Measurements from ENCODE around the gene UBAC1. TPM values are rescaled to one million over a fixed set of nuclear protein-coding genes. Genes with fewer than 3 reads are reported as not detected.

UBAC1 gene
- polyA plus RNA-seq, 1 of the 3 experiments (the other 2 are of a cell fraction): 67.7 TPM

- Histone ChIP-seq H3K9ac (no peak overlapping the region), H3K4me1 (ENCODE audit: control insufficient read depth in 1 of 2, insufficient read depth in 2 of 2, low read depth in 1 of 2, low read length in 1 of 2) (peaks cover 0 to 30% of the 10 kb centered on the region in 2 experiments; a peak in 2 of 4 replicates), H3K9me2 (no peaks in the 10 kb centered on the region), H3K36me3 (replicated peaks in 1 of 2; ENCODE audit: control insufficient read depth in 1 of 2, insufficient read depth in 2 of 2, low read length in 1 of 2) (peaks cover 0 to 6% of the 10 kb centered on the region in 2 experiments), H2AFZ (ENCODE audit: low read depth) (no peak overlapping the region), H3K9me3 (no peaks in the 10 kb centered on the region), H4K20me1 (ENCODE audit: insufficient read depth) (peaks cover 22% of the 10 kb centered on the region), H3K27me3 (ENCODE audit: insufficient read depth) (no peaks in the 10 kb centered on the region), H3K79me2 (ENCODE audit: insufficient read depth) (peaks cover 65% of the 10 kb centered on the region), H3K4me2 (no peak overlapping the region), H3K4me3 (ENCODE audit: low read depth in 2 of 2, low read length in 1 of 2) (no peak overlapping the region), H3F3A (replicated peaks; ENCODE audit: insufficient read depth) (no peaks in the 10 kb centered on the region), H3K27ac (ENCODE audit: low read depth in 2 of 2, low read length in 1 of 2) (no peak overlapping the region)
- DNase-seq: no peak
- ChIA-PET POLR2A (no interaction called here), CTCF (interaction anchor here (1.2 to 2.1 kb wide), 2 partner anchors 8 to 164 kb away, joined by 4 to 5 read pairs; no protein-coding TSS in a partner anchor)
- 93% methylated on average over 12 of the region's 12 CpGs for whole genome bisulfite sequencing (ENCODE audit: low lambda C conversion rate)
- no peak for TF ChIP-seq ZBTB33 (IDR thresholded peaks at IDR 0.05; ENCODE audit: borderline replicate concordance, low read depth)
- TF ChIP-seq EZH2phosphoT487 (IDR thresholded peaks at IDR 0.05; ENCODE audit: borderline replicate concordance, low read depth): no peak
- TF ChIP-seq, protein P1, sequence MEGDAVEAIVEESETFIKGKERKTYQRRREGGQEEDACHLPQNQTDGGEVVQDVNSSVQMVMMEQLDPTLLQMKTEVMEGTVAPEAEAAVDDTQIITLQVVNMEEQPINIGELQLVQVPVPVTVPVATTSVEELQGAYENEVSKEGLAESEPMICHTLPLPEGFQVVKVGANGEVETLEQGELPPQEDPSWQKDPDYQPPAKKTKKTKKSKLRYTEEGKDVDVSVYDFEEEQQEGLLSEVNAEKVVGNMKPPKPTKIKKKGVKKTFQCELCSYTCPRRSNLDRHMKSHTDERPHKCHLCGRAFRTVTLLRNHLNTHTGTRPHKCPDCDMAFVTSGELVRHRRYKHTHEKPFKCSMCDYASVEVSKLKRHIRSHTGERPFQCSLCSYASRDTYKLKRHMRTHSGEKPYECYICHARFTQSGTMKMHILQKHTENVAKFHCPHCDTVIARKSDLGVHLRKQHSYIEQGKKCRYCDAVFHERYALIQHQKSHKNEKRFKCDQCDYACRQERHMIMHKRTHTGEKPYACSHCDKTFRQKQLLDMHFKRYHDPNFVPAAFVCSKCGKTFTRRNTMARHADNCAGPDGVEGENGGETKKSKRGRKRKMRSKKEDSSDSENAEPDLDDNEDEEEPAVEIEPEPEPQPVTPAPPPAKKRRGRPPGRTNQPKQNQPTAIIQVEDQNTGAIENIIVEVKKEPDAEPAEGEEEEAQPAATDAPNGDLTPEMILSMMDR (IDR thresholded peaks at IDR 0.05): no peak
- no peak for TF ChIP-seq FOXJ3 (CRISPR knock-in tag; IDR thresholded peaks at IDR 0.05)
- TF ChIP-seq JUND (IDR thresholded peaks at IDR 0.05): no peak
- no peak for TF ChIP-seq RAD21 (IDR thresholded peaks at IDR 0.05; ENCODE audit: low read length)
- no peak for TF ChIP-seq PBX3 (IDR thresholded peaks at IDR 0.05)
- TF ChIP-seq RXRA (IDR thresholded peaks at IDR 0.05; ENCODE audit: borderline replicate concordance, low read depth): no peak
Measured at GRCh38 chr9:135958485-135958884, 2.7 kb downstream of the UBAC1 start.

DNA sequence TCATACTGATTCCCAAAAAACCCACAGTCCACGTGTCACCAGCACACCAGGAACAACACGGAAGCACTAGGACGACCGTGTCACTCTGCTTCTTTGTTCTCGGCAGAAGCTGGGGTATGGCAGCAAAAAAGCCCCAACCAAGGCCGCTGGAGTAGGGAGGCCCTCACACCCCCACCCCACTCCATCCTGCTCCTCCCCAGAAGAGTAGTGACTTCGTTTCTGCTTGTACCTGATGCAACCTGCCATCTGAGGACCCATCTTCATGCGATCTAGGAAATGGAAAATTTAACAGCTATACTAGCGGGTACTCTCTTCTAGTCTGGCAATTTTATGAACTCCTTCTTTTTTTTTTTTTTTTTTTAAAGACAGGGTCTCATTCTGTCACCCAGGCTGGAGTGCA, 3.7 kb downstream of the UBAC1 start:
- H3K27me3 ChIP-seq (ENCODE audit: insufficient read depth): no peaks in the 10 kb centered on the region
- H3K79me2 ChIP-seq (ENCODE audit: insufficient read depth): peaks cover 65% of the 10 kb centered on the region
- DNase-seq: no peak
- H3K27ac ChIP-seq (ENCODE audit: low read depth in 2 of 2, low read length in 1 of 2): no peak overlapping the region
- 83% methylated on average over 9 of the region's 9 CpGs for WGBS (ENCODE audit: low lambda C conversion rate)
- H3K9me3 ChIP-seq: no peaks in the 10 kb centered on the region
- no peak overlapping the region for H3K9ac ChIP-seq
- TF ChIP-seq CHD2 (IDR thresholded peaks at IDR 0.05; ENCODE audit: low read length, partially characterized antibody): no peak
- no peak for TF ChIP-seq USF2 (IDR thresholded peaks at IDR 0.05; ENCODE audit: borderline replicate concordance, low read depth, low read length)
- no peak for TF ChIP-seq FOSL2 (IDR thresholded peaks at IDR 0.05; ENCODE audit: borderline replicate concordance, low read depth)
- no peak for TF ChIP-seq TCF12 (IDR thresholded peaks at IDR 0.05)
- no peak for TF ChIP-seq GABPA (IDR thresholded peaks at IDR 0.05; ENCODE audit: low read depth)
- no peak for TF ChIP-seq EZH2phosphoT487 (IDR thresholded peaks at IDR 0.05; ENCODE audit: borderline replicate concordance, low read depth)
- no peak for TF ChIP-seq ELF1 (IDR thresholded peaks at IDR 0.05)
- no peak for TF ChIP-seq RXRA (IDR thresholded peaks at IDR 0.05; ENCODE audit: borderline replicate concordance, low read depth)
- no peak for TF ChIP-seq MEF2A (IDR thresholded peaks at IDR 0.05; ENCODE audit: borderline replicate concordance, low read depth)
- no peak for TF ChIP-seq JUND (IDR thresholded peaks at IDR 0.05)
- TF ChIP-seq SIN3A (IDR thresholded peaks at IDR 0.05; ENCODE audit: borderline replicate concordance, low read depth, low read length): no peak
- TF ChIP-seq MAX (IDR thresholded peaks at IDR 0.05; ENCODE audit: low read depth): no peak
- H3K4me2 ChIP-seq: no peak overlapping the region
- peaks cover 22% of the 10 kb centered on the region for H4K20me1 ChIP-seq (ENCODE audit: insufficient read depth)
- peaks cover 0 to 12% of the 10 kb centered on the region in 2 experiments for H3K36me3 ChIP-seq (replicated peaks in 1 of 2; ENCODE audit: control insufficient read depth in 1 of 2, insufficient read depth in 2 of 2, low read length in 1 of 2)
- no peak overlapping the region for H3K4me3 ChIP-seq (ENCODE audit: low read depth in 2 of 2, low read length in 1 of 2)
- H3F3A ChIP-seq (replicated peaks; ENCODE audit: insufficient read depth): peaks cover 2% of the 10 kb centered on the region
- no peak overlapping the region for H2AFZ ChIP-seq (ENCODE audit: low read depth)
- CTCF ChIA-PET: interaction anchor here (0.9 to 2.1 kb wide), 2 partner anchors 132 to 165 kb away, joined by 4 to 5 read pairs; no protein-coding TSS in a partner anchor
- POLR2A ChIA-PET: no interaction called here
- no peaks in the 10 kb centered on the region for H3K9me2 ChIP-seq
- H3K4me1 ChIP-seq (ENCODE audit: control insufficient read depth in 1 of 2, insufficient read depth in 2 of 2, low read depth in 1 of 2, low read length in 1 of 2): peaks cover 0 to 23% of the 10 kb centered on the region in 2 experiments; a peak in 2 of 4 replicates

All from SK-N-SH (cell line).